ENCODE data around the gene GUCY2F.

GUCY2F gene

DNA sequence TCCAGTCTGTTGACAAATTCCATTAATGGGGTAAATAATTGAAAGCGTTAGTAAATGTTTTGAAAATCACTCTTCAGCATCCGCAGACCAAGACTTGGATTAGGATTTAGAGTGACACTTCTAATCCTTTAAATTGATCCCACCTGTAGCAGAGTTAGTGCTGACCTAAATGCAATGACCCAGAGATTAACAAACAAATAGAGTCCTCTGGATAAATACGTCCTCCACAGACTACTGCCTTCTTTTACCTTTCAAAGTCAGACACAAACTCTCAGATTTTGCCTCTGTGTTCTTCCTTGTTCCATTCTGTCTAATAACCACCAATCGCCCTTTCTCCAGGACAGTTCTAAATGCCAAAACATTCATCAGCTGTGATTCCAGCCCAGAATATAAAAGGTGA is at the start of gene GUCY2F:
TSS of gene GUCY2F (minus strand) at position 101 of the 400 bp plus-strand sequence. CDS start 6,150 bp downstream, outside the sequence.
- no peak for DNase-seq

DNA sequence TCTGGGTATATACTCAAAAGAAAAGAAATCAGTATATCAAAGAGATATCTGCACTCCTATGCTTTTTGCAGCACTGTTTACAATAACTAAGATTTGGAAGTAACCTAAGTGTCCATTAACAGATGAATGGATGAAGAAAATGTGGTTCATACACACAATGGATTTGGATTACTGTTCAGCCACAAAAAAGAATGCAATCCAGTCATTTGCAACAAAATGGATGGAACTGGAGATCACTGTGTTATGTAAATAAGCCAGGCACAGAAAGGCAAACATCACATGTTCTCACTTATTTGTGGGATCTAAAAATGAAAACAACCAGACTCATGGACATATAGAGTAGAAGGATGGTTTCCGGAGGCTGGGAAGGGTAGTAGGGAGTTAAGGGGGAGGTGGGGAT is 37.1 kb upstream of the GUCY2F start:
- no peak for DNase-seq

DNA sequence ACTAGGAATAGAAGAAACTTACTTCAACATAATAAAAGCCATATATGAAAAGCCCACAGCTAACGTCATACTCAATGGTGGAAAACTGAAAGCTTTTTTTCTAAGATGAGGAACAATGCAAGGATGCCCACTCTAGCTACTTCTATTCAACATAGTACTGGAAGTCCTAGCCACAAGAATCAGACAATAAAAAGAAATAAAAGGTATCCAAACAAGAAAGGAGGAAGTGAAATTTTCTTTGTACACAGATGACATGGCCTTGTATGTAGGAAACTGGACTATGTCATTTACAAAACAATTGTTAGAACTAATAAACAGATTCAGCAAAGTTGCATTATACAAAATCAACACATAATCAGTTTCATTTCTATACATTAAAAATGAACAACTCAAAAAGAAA is 29.2 kb upstream of the GUCY2F start:
- no peak for DNase-seq

DNA sequence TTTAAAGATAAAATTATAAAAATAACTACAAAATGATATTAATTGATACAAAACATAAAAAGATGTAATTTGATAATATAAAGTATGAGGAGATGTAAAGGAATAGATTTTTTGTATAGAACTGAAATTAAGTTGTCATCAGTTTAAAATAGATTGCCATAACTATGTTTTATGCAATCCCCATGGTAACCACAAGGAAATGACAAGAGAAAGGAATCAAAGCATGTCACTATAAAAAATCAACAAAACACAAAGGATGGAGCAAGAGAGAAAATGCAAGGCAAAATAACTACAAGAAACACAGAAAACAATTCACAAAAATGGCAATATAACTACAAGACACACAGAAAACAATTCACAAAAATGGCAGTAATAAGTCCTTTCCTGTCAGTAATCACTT is 27.0 kb upstream of the GUCY2F start:
- no peak for DNase-seq

DNA sequence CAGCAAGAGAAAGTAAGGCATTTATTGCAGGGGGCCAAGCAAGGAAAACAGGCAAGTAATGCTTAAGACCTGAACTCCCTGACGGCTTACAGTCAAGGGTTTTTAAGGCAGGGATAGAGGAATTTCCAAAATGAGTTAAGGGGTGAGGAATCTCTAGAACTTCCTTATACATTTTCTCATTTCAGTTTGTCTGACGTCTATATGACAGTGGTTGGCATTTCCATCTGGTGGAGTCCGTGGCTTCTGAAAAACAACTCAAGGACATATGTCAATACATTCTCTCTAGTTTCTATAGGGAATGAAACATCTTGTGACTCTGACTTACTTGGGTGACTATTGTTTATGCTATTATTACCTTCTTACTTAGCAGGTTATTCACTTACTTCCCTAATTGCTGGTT is 19.3 kb upstream of the GUCY2F start:
- no peak for DNase-seq

DNA sequence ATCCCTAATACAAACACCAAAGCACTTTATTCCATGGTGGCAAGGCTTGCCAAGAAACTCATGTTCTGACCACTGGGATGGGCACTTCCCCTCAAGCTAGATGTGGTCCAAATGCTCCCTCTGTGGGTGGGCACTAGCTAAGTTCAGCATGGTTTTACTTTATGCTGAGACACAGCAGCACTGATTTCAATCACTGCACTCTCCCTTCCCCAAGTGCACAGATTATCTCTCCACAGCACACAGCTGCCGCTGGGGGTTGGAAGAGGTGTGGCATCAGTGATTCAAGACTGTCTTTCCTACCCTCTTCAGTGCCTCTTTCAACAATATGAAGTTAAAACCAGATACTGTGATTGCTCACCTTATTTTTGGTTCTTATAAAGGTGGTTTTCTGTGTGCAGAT is 16.5 kb upstream of the GUCY2F start:
- DNase-seq: no peak

DNA sequence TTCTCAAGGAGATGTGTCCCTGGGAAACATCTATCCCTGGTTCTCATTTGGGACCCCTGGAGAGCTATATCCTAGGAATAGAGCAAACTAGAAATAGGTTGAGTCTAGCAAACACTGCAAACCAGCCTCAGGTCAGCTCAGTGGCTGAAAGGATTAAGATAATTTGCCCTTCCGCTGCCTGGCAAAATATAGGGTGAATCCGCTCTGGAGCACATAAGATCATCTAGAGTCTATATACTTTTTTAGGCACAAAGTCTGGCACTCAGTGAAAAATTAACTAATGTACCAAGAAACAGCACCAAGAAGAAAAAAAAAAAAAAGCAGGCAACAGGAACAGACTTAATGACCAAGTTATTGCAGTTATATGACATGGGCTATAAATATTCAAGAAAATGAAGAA is 7.3 kb upstream of the GUCY2F start:
- no peak for DNase-seq

DNA sequence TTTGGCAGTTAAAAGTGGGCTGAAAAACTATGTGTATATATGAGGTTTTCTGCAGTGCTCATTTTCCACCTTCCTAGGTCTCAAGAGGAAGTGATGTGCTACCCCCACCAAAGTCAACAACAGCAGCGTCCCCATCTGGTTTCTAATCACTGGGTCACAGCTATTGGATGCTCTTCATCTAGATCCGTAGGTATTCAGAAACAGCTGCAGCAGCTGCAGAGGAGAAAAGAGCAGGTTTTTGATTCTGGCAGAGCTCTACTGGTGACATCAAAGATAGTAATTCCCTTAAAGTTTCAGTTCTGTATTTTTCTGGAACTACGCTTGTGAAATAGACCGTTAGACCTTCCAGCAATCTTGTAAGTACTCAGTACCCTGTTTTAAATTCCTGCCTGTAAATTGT is 5.8 kb upstream of the GUCY2F start:
- DNase-seq: no peak

DNA sequence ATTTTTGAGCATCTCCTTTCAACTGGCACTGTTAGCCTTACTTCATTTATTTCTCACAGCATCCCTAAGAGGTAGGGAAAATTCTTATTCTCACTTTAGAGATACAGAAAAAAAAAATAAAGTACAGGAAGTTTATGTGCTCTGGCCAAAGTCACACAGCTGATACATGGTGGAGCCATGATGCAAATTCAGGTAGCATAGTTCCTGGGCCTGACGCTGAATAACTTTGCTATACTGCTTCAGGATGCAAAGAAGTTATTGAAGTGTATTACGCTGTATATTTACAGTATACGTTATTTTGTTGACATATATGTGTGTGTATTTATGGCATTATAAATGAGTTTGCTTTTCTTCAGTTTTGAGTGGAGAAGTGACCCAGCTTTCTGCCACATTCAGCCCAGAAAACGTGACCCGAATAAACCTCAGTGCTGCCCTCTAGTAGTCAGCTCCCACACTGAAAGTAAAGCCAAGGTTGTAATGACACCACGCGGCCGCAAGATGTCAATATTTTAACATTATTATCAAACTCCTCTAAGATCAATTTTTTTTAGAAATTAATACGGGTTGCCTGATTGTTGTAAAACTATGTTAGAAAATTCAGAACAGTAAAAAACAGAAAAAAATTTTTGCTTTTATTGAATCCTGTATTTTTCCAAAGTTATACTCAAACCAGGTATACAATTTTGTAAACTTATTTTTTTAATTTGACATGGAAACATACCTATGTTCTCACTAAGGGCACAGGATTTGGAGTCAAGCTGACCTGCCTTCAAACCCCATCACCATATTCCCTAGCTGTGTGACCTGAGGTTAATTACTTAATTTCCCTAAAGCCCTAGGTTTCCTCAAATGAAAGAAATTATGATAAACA is 3.8 kb upstream of the GUCY2F start:
- DNase-seq: peak; percentile 26 to 46

DNA sequence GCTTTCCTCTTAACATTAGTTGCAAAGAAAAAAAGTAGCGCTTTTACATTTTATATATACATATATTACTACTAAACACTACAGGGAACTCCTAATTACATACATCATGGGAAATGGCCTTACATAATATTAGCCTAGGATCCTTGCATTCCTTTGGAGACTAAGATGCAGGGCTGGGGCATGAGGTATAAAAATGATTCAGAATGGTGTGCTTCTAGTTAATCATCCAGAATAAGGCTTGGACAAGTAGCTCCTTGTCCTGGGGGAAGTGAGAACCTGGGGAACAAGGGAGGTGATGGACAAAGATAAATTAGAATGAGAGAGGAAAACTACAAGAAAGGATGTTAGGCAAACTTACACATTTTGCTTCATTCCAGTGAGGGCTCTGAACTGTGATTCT is 3.0 kb upstream of the GUCY2F start:
- no peak for DNase-seq

DNA sequence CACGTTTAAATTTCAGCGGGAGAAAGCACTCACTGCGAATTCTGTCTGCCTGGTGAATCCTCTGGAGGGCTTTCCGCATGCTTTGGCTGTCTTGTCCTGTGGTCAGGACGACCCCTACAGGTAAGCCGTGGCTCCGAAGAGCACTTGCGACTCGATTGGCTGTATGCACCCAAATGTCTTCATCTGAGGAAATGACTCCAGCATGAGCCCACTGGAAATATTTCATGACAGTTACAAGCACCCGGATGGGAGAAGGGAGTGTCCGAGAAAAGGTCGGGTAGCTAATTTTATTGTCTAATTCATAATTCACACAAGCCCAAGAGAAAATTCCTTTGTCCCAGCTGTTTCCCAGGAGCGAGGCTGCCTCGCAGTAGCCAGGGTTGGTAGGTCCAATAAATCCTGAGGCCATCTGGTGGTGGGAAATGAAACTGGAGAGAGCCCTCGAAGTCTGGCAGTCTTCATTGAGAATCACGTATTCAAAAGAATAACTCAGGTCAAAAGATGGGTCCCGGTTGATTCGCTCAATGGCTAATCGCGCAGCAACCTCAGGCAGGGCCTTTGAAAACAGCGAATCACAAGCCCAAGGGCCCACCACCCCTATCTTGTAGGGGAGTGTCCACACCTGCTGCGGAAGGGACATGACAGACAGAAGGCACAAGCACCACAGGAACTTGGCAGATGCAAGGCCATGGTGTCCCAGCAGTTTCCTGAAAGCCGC is 6.6 kb downstream of the GUCY2F start:
- DNase-seq: no peak

DNA sequence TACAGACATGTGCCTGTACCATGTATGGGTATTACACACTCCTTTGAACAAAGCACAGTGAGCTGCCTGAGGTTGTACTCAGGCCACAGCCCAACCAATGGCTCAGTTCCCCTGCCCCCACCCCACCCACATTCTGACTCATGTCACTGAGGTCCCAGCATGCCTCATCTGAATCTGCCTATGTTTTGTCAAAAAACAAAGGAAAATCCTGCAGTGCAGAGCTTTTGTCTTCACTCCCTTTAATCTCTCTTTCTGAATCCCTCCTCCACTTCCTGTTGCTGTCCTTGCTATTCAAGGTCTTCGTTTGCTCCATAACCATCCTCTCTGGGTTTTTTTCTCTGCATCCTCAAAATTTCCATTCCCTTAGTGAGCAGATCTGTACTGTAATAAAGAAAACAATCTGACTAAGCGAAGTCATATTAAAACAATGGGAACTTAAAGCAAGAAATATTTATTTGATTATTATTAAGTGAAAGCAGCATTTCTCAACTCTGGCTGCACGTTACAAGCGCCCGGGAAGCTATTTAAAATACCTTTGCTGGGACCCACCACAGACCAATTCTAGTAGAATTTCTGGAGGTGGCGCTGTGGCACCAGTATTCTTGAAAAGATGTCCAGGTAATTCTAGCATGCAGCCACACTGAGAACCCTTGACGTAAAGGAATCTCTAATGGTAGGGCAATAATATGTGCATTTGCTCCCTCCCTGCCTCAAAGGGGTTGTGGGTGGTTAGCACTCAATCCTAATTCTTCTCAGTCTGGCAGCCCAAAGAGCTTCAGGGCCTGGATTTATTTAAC is 8.7 kb downstream of the GUCY2F start:
- DNase-seq: peak; percentile 6 to 17

DNA sequence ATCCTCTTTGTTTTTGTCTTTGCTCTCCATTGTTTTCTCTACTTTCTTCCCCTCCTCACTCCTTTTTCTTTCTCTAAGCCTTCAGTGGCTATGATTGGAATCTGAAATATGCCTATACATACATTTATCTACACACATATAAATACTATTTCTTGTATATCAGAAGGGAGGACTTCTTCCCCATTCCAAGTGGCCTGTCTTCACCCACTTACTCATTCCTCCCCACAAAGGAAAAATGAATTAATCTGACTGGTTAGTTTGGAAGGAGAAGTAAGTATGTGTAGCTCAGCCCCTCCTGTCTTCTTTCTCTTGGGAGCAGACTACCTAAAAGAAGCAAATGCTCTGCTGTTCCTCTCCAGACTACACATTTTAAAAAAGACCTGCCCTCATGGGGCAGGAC is 17.7 kb downstream of the GUCY2F start:
- no peak for DNase-seq

DNA sequence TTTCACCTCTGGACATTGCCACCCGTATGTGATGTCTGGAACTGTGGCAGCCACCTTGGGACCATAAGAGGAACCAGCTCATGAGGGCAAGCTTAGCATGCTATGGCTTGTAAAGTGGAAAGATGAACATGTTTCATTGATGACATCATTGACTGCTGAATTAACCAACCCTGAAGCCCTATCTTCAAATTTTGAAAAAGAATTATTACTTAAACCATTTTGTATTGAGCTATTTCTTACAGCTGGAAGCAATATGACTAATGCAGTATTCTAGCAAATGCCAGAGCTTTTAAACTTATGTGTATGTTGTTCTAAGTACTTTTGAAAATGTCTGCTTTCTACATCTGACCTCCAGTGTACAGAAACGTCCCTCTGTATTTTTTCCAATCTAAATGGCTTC is 18.1 kb downstream of the GUCY2F start:
- no peak for DNase-seq

DNA sequence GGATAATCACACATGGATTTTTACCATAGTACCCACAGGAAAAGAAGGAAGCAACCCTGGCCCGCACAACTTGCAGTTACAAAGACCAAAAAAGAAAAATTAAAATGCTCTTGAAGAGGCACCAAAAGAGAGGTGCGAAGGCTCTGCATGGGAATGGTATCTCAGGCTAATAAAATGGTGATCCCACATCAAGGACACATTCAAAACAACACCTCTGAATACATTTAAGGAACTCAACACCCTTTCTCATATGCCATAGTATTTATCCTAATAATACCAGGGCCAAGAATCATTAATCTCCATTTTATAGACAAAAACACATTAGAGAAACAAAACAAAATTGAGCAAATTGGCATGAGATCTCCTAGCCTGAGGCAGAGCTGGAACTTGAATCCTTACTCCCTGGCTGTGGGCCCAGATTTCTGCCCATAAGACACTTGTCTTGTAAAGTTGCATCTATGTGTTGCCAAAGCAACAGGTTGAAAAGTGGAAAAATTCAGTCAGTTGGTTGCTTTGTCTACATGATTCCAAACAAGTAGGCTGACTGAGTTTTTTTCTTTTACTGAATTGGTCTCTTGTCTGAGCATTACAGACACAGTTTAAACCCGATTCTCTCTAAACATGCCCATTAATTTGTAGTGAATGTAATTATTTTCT is 33.5 kb downstream of the GUCY2F start:
- DNase-seq: no peak

DNA sequence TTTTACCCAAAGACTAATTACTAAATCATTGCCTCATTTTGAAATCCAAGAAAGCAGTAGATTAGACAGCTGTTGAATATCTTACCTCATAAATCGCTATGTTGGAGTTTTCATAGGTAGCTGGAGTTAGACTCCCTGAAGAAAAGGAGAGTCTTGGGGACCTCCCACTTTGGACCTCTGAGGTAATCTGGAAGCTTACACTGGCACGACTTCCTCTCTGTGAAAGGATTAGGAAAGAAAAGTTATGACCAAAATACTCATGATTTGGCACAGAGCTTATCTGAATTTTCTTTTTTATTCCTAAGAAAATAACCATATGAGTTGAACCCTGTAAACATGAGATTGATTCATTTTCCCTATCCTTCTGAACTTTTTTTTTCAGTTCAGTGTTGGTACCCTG is 40.6 kb downstream of the GUCY2F start:
- no peak for DNase-seq

DNA sequence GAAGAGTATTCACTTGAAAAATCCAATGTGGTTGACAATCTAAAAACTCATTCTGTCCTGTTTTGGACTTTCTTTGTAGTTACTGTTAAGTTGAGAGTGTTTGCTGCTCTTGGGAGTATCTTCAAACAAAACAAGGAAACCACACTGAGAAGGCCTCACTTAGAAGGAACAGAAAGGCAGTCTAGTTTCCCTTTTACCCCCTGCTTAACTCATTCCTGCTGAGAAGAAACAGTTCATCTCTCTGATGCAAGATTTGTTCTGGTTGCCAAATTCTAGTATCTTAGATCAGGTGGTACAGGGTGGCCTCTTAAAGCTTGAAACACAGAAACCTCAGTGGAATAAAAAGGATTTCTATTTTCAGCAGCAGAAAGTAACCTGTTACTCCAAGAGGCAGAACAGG is 41.4 kb downstream of the GUCY2F start:
- DNase-seq: no peak

DNA sequence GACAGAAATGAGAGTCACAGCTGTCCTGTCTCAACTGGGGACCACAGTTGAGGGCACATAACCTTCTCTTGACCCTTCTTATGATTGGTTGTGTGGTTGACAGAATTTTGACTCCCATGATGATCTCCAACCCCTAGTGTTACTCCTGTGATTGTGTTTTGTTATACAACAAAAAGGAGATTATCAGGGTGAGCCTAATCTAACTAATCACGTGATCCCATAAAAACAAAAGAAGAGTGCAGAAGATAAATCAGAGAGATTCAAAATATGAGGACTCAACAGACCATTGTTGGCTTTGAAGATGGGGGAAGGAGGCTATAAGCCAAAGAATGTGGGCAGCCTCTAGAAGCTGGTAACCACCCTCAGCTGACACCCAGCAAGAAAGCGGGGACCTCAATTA is 72.7 kb downstream of the GUCY2F start:
- no peak for DNase-seq

DNA sequence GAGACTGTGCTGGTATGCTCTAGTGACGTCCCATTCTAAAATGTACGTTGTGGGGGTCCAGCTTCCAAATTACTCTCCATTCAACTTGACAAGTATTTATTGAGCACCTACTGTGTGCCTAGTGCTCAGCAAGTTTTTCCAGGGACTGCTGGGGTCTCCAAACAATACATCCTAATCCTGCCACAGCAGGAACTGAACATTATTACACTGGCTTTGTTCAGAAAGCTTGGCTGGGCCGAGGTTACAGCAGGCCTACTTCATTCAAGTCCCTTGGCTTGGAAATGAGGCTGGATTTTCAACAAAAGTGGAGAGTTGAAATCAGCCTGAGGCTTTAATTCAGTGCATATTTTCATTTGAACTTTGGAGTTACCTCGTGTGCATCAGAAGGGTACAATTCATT is 78.0 kb downstream of the GUCY2F start:
- no peak for DNase-seq

DNA sequence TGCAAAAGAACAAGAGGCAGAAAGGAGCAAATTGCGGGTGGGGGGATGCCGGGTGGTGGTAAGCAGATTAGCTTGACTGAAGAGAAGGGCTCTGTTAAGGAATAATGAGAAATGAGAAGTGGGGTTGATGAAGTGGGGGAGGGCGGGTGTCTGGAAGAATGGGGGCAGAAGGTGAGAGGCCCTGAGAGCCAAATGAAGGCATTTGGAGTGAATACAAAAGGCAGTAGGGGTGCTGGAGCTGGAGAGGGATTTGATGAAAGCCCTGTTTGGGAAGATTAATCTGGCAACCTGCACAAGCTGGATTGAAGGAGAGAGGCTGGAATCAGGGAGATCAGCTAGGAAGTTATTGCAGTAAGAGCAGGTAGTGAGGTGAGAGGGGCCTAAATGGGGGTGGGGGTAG is 82.1 kb downstream of the GUCY2F start:
- DNase-seq: no peak

DNA sequence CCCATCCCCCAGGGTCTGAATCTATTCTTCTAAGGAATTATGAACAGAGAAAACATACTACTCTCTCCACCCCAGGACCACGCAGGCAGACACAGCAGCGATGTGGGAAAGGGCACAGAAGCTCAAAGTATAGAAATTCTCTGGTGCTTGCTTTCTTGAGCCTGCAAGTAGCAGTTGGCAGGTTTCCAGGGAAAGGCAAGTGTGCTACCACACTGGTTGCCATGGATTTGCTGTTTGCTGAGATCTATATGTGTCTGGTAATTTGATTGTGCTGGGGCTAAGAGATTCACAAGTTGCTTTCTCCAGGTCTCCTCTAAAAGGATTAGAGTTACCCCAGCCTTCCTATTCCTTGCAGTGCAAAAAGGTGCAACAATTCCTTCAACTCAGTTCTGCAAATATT is 83.1 kb downstream of the GUCY2F start:
- DNase-seq: no peak

DNA sequence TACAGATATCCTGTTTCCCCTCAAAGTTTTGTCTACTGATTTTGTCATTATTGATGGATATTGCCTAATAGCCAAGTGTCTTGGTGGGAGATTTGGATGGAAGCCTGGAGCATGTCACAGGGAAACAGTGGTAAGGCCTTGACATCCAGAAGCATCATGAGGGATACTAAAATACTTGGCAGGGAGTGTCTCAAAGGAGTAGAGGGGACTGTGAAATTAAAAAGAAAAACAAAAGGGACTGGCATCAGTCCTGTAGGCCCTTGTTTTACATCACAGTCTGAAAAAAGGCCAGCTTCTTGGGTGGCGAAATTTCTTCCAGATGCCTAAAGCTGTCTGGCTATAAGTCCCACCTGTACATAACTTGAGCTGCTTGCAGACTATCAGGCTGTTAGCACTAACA is 83.8 kb downstream of the GUCY2F start:
- DNase-seq: no peak

DNA sequence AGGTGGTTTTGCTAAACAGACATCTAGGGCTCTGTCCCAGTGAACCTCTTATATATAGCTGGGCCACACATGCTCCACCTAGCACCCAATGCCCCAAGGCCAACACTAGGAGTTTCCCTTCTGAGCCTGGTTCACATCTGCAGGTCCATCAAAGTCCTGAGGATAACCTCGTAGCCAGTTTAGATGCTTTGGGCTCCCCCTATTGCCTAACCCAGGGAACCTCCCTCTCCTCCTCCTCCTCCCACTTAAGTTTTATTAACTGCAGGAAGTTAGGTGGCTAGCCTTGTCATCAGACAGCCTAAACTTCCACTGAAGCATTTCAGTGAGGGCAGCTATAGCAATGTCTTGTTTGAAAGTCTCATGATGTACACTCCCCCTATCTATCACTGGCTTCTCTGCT is 88.0 kb downstream of the GUCY2F start:
- DNase-seq: no peak
